ENCODE measurements around the gene ATP1A1.

ATP1A1 gene

DNA sequence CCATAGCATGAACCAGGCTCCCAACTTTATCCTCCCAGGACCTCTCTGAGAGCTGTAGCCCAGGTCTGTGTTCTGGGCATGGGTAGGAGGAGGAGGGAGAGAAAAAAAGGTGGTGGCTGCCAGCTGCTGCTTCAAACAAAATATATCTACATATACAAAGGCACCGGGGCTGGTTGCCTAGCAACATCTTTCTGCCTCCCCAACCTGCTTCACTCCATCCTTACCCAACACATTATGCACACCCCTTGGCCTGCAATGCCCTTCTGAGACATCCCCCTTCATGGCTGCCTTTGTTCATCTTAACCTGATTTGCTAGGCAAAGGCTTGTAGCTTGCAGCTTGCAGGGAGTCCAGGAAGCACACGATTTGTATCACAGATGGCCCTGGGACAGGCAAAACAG is 27.2 kb upstream of the ATP1A1 start:
- no peak for DNase-seq

DNA sequence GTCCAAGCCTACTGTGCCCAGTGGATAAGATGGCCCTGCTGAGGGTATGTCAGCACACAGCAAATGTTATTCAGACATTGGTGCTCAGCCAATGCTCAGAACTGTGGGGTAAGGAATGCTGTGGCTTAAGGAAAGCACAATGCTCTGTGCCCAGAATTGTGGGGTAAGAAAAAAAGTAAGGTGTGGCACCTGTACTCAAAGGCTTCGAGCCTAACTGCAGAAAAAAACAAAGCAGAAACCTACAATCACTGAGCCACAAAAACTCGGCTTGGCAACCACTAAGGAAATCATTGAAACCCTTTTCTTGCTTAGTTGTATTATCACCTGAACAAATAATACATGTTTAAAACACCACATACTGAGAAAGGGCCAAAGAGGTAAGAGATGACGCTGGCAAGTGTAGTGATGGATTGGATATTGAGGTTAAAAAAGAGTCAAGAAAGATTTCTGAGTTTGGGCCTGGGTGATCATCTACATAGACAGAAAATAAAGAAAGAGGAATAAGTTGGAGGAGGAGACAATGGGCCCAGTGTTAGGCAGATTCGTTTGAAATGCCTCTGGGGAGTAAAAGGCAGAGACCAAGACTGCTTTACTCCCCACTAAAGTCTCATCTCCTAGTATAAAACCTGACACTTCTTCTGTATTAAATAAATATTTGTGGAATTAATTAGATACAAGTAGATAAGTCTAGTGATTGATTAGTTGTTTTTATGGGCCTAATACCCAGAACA is 25.9 kb upstream of the ATP1A1 start:
- DNase-seq, result no peak

DNA sequence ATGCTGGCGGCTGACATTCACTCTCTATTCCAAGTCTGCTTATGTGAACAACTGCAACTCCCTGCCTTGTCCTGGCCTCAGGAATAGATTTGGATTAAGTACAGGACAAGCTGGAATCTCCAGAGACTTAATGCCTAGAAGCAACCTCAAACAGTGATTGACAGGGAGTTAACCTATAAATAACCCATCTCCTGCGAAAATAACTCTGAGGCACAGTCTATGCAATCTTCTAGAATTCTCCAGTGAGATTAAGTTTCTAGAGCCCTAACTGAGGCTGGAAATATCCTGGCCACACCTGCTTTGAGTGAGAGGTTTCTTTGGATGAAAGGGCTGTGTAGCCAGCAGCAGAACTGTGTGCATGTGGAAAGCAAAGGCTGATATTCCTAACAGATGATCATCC is 25.3 kb upstream of the ATP1A1 start:
- no peak for DNase-seq

GRCh38 chr1:116350097-116350645 is 22.9 kb upstream of the ATP1A1 start:
- DNase-seq, result no peak

DNA sequence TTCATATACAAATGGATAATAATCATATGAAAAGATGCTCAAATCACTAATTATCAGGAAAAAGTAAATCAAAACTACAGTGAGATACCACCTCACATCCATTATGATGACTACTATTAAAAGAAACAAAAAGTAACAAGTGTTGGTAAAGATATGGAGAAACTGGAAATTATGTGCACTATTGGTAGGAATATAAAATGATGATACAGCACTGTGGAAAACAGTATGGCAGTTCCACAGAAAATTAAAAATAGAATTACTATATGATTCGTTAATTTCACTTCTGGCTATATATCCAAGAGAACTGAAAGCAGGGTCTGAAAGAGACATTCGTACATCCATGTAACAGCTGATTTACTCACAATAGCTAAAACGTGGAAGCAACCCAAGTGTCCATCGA is 21.1 kb upstream of the ATP1A1 start:
- no peak for DNase-seq

DNA sequence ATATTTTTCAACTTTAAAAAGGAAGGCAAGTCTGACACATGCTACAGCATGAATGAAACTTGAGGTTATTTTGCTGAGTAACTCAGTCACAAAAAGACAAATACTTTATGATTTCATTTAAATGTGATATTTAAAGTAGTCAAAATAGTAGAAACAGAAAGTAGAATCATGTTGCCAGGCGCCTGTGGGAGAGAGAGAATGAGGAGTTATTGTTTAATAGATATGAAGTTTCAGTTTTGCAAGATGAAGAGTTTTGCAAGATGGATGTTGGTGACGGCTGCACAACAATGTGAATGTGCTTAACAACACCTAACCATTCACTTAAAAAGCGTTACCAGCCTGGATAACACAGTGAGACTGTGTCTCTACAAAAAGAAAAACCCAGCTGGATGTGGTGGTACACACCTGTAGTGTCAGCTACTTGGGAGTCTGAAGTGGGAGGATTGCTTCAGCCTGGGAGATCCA is 20.7 kb upstream of the ATP1A1 start:
- no peak for DNase-seq

- DNase-seq, result no peak
These were observed 19.9 kb upstream of the ATP1A1 start for GRCh38 chr1:116353155-116353554.

GRCh38 chr1:116356067-116356466 is 17.0 kb upstream of the ATP1A1 start:
- no peak for DNase-seq

DNA sequence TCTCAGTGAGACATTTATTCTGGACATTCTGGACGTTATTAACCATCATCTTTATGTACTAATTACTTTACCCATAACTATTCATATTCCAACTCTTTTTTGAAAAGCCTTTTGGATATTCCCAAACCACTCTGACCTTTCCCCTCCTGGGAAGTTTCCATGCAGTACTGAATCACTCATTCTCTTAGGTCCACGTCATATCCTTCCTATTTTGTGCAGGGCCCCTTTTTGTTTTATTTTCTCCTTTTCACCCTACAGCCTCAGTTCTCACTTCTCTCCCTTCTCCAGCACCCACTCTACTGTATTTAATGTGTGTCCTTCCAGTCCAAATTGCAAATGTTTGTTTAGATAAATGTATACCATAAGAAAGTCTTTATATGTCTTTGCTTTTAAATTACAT is 16.4 kb upstream of the ATP1A1 start:
- no peak for DNase-seq

- no peak for DNase-seq
These were observed 15.6 kb upstream of the ATP1A1 start for GRCh38 chr1:116357487-116357886.

GRCh38 chr1:116359060-116359830 is 13.8 kb upstream of the ATP1A1 start:
- DNase-seq, result no peak

DNA sequence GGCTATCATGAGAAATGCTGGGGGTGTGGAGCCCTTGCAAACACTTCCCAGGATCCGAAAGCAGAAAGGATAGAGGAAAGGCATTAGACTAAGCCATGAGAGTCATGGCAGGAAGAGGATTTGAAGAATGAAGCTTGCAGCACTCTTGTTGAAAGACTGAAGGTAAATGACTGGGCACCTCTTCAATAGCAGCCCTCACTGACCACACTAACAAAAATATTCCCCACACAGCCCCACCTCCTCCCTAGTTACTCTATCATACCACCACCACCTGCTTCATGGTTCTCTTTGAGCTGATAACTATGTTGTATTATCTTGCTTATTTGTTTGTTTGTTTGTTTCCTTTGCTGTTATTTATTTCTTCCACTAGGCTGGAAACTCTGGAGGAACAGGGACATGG is 13.2 kb upstream of the ATP1A1 start:
- no peak for DNase-seq

DNA sequence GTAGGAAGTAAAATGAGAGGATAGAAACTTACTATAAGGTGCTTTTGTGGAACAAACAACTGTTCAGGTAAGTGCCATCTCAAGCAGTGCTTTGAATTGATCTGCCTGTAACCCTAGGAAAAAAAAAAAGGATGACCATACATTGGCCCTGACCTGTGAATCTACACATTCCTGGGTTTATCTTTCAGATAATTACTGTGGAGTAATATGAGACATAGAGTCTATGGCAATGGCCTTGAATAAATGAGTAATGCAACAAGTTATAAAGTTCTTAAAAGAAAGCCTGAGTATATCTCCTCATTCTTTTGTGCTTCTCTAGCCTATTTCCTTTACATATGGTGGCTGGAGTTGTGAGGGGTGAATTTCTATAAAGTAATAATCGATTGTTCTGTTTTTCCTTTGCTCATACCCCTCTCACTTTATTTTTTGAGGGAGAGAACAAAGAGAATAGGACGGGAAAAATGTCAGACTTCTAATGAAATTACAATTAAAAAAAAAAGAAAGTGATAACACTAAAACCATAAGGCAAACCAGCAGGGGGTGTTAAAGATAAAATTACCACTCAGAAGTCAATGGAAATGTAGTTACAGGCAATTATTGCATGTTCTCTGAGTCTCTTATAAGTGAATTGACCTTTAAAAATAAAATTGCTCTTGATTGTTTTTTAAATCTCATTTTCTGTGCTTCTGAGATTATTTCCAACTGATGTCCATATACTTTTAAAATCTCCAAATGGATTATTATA is 12.4 kb upstream of the ATP1A1 start:
- DNase-seq, result no peak

DNA sequence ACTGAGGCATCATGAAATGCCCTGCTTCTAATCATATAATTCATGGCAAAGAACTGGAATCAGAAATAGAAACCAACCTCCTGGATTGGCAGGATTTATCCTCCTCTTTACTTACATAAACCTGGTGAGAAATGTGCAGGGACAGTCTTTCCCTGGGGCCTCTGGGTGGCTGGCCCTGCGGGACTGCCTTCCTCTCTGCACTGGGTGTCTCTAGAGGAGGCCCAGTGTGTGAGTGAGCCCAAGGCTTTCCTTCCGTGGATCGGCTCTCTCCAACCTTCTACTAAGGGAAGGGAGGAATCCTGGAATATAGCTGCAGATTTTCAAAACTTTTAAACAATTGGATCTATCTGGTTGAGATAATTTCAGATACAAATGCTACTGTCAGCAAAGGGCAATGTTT is 11.4 kb upstream of the ATP1A1 start:
- no peak for DNase-seq

- no peak for DNase-seq
These were observed 11.0 kb upstream of the ATP1A1 start for GRCh38 chr1:116362050-116362449.

GRCh38 chr1:116365353-116365780 is 7.7 kb upstream of the ATP1A1 start:
- no peak for DNase-seq

- no peak for DNase-seq
These were observed 7.2 kb upstream of the ATP1A1 start for GRCh38 chr1:116365857-116366256.

DNA sequence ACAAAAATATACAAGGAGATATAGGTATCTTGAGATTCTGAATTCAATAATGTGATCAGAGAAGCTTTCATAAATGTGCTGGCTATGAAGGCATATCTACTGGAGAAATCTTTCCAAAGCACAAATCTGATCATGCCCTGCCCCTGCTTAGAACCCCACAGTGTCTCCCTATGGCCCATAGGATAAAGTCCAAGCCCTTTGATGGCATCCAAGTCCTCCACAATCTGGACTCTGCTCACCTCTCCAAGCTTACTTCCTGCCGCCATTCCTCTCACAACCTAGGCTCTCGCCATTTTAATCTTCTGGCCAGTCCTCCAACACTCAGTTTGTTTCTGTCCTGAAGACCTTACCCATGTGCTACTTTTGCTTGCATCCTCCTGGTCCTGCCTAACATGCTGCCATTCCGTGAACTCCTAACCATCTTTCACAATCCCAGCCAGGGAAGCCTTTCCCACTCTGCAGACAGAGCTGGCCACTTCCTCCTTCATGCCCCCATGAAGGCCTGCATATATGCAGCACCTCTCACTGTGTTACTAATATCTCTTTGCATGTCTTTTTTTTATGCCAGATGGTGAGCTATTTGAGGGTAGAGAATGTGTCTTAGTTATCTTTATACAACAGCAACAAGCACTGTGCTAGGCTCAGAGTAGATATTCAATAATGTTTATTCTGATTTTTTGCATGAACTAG is 5.6 kb upstream of the ATP1A1 start:
- DNase-seq, result no peak

- no peak for DNase-seq
These were observed 4.8 kb upstream of the ATP1A1 start for GRCh38 chr1:116368241-116368640.

GRCh38 chr1:116370181-116370580 is 2.9 kb upstream of the ATP1A1 start:
- no peak for DNase-seq

- no peak for DNase-seq
These were observed 1.3 kb upstream of the ATP1A1 start for GRCh38 chr1:116371752-116372151.

DNA sequence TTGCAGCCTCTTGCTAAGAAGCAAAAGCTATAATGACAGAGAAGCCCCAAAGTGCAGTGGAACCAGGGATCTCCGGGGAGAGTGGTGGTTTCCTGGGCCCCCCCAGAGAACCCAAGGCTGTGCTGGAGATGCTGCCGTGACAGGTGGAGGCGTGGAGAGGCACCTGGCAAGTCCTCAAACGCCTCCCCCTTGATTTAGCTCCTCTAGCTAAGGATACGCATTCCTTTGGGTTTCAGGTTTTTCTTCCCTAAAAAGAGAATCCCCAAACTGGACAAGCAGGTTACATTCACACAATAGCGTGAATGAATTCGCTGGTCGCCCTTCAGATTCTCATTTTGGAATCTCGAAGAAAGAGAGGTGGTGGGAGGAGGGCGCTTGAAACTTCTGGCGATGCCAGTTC is 853 bp upstream of the ATP1A1 start:
- no peak for DNase-seq

All from activated CD8-positive, alpha-beta memory T cell treated with anti-CD3 and anti-CD28 coated beads, Interleukin-2, amount 50 U/mL, for 48 hours (primary cell).